ENCODE measurements around the gene SPOCK1.

DNA sequence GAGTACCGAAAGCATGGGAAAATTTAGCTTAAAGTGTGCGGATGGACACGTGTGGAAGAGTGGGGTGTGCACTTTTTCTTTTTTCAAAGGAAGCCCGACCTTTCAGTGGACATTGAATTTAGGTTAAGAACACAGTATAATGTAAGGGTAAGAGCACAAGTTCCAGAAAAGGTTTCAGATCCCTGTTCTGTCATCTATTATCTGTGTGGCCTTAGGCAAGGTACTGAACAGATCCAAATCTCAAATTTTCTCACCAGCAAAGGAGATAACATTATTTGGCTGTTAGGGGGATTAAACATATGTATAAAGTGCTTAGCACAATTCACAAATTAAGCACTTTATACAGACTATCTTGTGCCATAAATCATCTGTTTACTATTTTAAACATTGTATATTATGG is 441.0 kb downstream of the SPOCK1 start:
- TF ChIP-seq, protein P1, sequence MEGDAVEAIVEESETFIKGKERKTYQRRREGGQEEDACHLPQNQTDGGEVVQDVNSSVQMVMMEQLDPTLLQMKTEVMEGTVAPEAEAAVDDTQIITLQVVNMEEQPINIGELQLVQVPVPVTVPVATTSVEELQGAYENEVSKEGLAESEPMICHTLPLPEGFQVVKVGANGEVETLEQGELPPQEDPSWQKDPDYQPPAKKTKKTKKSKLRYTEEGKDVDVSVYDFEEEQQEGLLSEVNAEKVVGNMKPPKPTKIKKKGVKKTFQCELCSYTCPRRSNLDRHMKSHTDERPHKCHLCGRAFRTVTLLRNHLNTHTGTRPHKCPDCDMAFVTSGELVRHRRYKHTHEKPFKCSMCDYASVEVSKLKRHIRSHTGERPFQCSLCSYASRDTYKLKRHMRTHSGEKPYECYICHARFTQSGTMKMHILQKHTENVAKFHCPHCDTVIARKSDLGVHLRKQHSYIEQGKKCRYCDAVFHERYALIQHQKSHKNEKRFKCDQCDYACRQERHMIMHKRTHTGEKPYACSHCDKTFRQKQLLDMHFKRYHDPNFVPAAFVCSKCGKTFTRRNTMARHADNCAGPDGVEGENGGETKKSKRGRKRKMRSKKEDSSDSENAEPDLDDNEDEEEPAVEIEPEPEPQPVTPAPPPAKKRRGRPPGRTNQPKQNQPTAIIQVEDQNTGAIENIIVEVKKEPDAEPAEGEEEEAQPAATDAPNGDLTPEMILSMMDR (IDR thresholded peaks at IDR 0.05) = no peak
- TF ChIP-seq EP300 (IDR thresholded peaks at IDR 0.05) (no peak), POLR2A (IDR thresholded peaks at IDR 0.05) (no peak), POLR2AphosphoS5 (IDR thresholded peaks at IDR 0.05) (no peak)

Measured in stomach (tissue), 4 donors.